Measurements from ENCODE around the gene CD22.
A peak's percentile ranks its signal among the peaks of the same experiment; 100 is the strongest.

CD22 gene

DNA sequence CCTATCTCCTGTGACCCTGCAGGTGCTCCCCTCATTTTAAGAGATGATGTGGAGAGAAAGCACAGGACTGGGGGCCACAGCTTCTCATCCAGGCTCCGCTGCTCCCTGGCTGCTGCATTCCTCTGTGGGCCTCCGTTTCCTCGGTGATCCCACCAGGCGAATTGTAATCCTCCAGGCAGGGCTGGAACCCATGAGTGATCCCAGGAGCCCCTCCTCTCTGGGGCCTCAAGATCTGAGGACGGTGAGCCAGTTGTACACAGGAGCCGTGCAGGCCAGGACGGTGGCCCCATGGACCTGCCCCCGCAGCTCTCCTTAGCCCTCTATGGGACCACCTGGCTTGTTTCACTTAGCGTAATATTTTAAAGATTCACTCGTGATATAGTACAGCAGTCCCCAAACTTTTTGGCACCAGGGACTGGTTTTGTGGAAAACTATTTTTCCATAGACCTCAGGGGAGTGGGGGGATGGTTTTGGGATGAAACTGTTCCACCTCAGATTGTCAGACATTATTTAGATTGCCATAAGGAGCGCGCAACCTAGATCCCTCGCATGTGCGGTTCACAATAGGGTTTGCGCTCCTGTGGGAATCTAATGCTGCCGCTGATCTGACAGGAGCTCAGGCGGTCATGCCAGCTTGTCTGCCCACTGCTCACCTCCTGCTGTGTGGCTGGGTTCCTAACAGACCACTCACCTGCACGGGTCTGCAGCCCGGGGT lies 34.9 kb downstream of the CD22 start:
- Histone ChIP-seq H3K9me3 (ENCODE audit: control insufficient read depth, insufficient read depth, low read depth, low read length) (peaks cover under 1% of the 10 kb centered on the region; the same call in 1 of the 2 replicates), H3K36me3 (ENCODE audit: control insufficient read depth in 2 of 2, insufficient read depth in 1 of 2, low read length in 2 of 2) (no peaks in the 10 kb centered on the region), H3K4me1 (ENCODE audit: control insufficient read depth, insufficient read depth, low read length) (no peaks in the 10 kb centered on the region), H3K27ac (ENCODE audit: extremely low read depth, low read depth, low read length) (no peak overlapping the region), H3K4me3 (ENCODE audit: low read depth, low read length) (no peak overlapping the region)
- no peak for TF ChIP-seq HOXC10 (CRISPR knock-in tag; IDR thresholded peaks at IDR 0.05)
- TF ChIP-seq ZNF544 (tag by site-specific recombination; IDR thresholded peaks at IDR 0.05), result no peak
- TF ChIP-seq ZNF843 (tag by site-specific recombination; IDR thresholded peaks at IDR 0.05), result no peak
- CTCF ChIA-PET, result interaction anchor here (0.6 to 7.1 kb wide), 6 partner anchors 10 to 184 kb away, joined by 3 to 54 read pairs (median 6); no protein-coding TSS in a partner anchor
- POLR2A ChIA-PET, result no interaction called here

DNA sequence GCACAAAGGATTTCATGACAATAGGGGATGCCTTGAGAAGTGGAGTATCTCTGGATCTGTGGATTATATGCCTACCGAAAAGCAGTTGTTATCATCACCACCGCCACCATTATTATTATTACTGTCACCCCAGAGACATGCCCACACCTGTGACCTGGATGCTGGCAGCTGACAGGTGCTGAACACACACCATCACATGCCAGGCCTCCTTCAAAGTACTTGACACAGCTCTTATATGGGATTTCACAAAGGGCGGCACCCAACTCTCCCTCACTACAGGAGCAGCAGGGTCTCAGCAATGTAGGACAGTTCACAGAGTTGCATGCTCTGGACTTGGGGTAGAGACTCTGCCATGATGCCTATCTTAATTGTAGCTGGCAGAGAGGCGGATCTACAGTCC lies 36.3 kb downstream of the CD22 start:
- no peaks in the 10 kb centered on the region for H3K36me3 ChIP-seq (ENCODE audit: control insufficient read depth in 2 of 2, insufficient read depth in 1 of 2, low read length in 2 of 2)
- peaks cover 2% of the 10 kb centered on the region; the same call in 1 of the 2 replicates for H3K9me3 ChIP-seq (ENCODE audit: control insufficient read depth, insufficient read depth, low read depth, low read length)
- TF ChIP-seq BCL11A (tag by site-specific recombination; IDR thresholded peaks at IDR 0.05; ENCODE audit: low read depth) (no peak), ZBTB7A (tag by site-specific recombination; IDR thresholded peaks at IDR 0.05; ENCODE audit: low read depth) (no peak), ZNF629 (tag by site-specific recombination; IDR thresholded peaks at IDR 0.05) (no peak), ZNF391 (tag by site-specific recombination; IDR thresholded peaks at IDR 0.05; ENCODE audit: borderline replicate concordance, low read depth) (no peak), ZNF211 (tag by site-specific recombination; IDR thresholded peaks at IDR 0.05; ENCODE audit: low read depth) (no peak), ZNF623 (tag by site-specific recombination; IDR thresholded peaks at IDR 0.05) (no peak), ZNF677 (tag by site-specific recombination; IDR thresholded peaks at IDR 0.05) (no peak), ZNF707 (tag by site-specific recombination; IDR thresholded peaks at IDR 0.05) (no peak), TRIM28 (IDR thresholded peaks at IDR 0.05; ENCODE audit: borderline replicate concordance, low read length) (no peak), ZNF747 (tag by site-specific recombination; IDR thresholded peaks at IDR 0.05) (no peak)
- TF ChIP-seq, protein P1, sequence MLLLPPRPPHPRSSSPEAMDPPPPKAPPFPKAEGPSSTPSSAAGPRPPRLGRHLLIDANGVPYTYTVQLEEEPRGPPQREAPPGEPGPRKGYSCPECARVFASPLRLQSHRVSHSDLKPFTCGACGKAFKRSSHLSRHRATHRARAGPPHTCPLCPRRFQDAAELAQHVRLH (tag by site-specific recombination; IDR thresholded peaks at IDR 0.05), result no peak
- TF ChIP-seq, protein P2, sequence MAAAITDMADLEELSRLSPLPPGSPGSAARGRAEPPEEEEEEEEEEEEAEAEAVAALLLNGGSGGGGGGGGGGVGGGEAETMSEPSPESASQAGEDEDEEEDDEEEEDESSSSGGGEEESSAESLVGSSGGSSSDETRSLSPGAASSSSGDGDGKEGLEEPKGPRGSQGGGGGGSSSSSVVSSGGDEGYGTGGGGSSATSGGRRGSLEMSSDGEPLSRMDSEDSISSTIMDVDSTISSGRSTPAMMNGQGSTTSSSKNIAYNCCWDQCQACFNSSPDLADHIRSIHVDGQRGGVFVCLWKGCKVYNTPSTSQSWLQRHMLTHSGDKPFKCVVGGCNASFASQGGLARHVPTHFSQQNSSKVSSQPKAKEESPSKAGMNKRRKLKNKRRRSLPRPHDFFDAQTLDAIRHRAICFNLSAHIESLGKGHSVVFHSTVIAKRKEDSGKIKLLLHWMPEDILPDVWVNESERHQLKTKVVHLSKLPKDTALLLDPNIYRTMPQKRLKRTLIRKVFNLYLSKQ (tag by site-specific recombination; IDR thresholded peaks at IDR 0.05; ENCODE audit: borderline replicate concordance), result no peak
- ChIA-PET CTCF (interaction anchor here (0.9 to 7.1 kb wide), 6 partner anchors 9 to 183 kb away, joined by 3 to 54 read pairs (median 4); no protein-coding TSS in a partner anchor), POLR2A (no interaction called here)
- H3K4me3 ChIP-seq (ENCODE audit: low read depth, low read length), result no peak overlapping the region
- H3K27ac ChIP-seq (ENCODE audit: extremely low read depth, low read depth, low read length), result no peak overlapping the region
- no peaks in the 10 kb centered on the region for H3K4me1 ChIP-seq (ENCODE audit: control insufficient read depth, insufficient read depth, low read length)

DNA sequence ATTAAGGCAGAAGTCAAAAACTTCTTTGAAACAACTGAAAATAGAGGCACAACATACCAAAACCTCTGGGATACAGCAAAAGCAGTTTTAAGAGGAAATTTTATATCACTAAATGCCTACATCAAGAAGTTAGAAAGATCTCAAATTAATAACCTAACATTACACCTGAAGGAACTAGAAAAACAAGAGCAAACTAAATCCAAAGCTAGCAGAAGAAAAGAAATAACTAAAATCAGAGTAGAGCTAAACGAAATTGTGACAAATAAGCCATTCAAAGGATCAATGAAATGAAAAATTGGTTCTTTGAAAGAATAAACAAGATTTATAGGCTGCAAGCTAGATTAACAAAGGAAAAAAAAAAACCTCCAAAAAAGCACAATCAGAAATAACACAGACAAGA lies 39.4 kb downstream of the CD22 start:
- ChIA-PET POLR2A (no interaction called here), CTCF (no interaction called here)
- peaks cover 2% of the 10 kb centered on the region; the same call in 1 of the 2 replicates for H3K9me3 ChIP-seq (ENCODE audit: control insufficient read depth, insufficient read depth, low read depth, low read length)
- no peaks in the 10 kb centered on the region for H3K36me3 ChIP-seq (ENCODE audit: control insufficient read depth in 2 of 2, insufficient read depth in 1 of 2, low read length in 2 of 2)
- no peak overlapping the region for H3K4me3 ChIP-seq (ENCODE audit: low read depth, low read length)
- no peaks in the 10 kb centered on the region for H3K4me1 ChIP-seq (ENCODE audit: control insufficient read depth, insufficient read depth, low read length)
- no peak overlapping the region for H3K27ac ChIP-seq (ENCODE audit: extremely low read depth, low read depth, low read length)
- no peak for TF ChIP-seq ZBTB21 (tag by site-specific recombination; IDR thresholded peaks at IDR 0.05)
- TF ChIP-seq MZF1 (tag by site-specific recombination; IDR thresholded peaks at IDR 0.05; ENCODE audit: borderline replicate concordance), result no peak
- TF ChIP-seq ZIC2 (tag by site-specific recombination; IDR thresholded peaks at IDR 0.05), result no peak
- TF ChIP-seq ZNF37A (tag by site-specific recombination; IDR thresholded peaks at IDR 0.05), result no peak
- 0 out of 2 replicates have a peak, but pooled peaks have one; percentile 11 for TF ChIP-seq ZNF112 (tag by site-specific recombination; IDR thresholded peaks at IDR 0.05)
